ENCODE data around the gene LENG9. TPM values are rescaled to one million over a fixed set of nuclear protein-coding genes. Genes with fewer than 3 reads are reported as not detected.
A peak's percentile ranks its signal among the peaks of the same experiment; 100 is the strongest.

Gene LENG9
- total and polyA plus RNA-seq, 2 of the 13 experiments (the other 11 are each of a cell fraction or from before 2014, with no cell fraction given), result 0.75 to 2.9 TPM

DNA sequence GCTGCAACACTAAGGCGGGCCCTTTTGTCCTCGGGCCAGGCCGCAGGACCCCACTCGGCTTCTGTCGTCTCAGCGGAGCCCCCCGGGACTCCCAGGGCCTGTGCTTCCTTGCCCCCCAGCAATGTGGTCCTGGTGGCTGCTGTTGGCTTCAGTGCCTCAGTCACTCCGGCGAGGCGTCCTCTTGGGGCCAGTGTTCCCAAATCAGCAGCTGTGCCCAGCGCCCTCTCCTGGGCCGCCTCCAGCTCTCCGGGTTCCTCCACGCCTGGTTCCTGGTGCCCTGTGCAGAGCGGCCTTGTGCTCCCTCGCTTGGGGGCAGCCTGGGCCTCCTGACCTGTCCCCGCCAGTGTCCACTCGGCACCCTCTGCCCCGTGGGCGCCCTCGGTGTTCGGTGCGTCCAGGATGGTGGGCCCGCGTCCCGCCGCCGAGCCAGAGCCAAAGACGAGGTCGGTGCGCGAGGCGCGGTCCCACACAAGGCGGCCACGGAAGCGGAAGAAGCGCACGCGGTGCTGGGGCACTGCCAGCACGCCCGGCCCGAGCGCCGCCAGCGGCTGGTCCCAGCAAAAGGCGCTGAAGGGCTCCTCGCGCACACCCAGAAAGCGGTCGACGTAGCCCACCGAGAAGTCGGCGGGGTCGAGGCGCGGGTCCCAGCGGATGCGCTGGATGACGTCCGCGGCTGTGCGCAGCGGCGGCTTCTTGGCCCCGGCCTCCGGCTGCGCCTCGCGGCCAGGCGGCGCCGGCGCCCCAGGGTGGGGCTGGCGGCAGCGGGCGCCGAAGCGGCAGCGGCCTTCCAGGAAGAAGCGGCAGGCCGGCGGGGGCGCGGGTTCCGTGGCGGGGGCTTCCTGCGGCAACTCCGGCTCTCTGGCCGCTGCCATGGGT is 685 bp downstream of the LENG9 start (continued):
- peak; percentile 58 for TF ChIP-seq ZNF263 (CRISPR knock-in tag; IDR thresholded peaks at IDR 0.05)
- TF ChIP-seq KLF9 (CRISPR knock-in tag; IDR thresholded peaks at IDR 0.05; ENCODE audit: low read depth), result no peak
- TF ChIP-seq, protein P1, sequence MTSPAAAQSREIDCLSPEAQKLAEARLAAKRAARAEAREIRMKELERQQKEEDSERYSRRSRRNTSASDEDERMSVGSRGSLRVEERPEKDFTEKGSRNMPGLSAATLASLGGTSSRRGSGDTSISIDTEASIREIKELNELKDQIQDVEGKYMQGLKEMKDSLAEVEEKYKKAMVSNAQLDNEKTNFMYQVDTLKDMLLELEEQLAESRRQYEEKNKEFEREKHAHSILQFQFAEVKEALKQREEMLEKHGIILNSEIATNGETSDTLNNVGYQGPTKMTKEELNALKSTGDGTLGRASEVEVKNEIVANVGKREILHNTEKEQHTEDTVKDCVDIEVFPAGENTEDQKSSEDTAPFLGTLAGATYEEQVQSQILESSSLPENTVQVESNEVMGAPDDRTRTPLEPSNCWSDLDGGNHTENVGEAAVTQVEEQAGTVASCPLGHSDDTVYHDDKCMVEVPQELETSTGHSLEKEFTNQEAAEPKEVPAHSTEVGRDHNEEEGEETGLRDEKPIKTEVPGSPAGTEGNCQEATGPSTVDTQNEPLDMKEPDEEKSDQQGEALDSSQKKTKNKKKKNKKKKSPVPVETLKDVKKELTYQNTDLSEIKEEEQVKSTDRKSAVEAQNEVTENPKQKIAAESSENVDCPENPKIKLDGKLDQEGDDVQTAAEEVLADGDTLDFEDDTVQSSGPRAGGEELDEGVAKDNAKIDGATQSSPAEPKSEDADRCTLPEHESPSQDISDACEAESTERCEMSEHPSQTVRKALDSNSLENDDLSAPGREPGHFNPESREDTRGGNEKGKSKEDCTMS (CRISPR knock-in tag; conservative IDR thresholded peaks at IDR 0.05), result no peak
- TF ChIP-seq ZFP62 (CRISPR knock-in tag; IDR thresholded peaks at IDR 0.05), result no peak
- TF ChIP-seq NFIB (CRISPR knock-in tag; IDR thresholded peaks at IDR 0.05; ENCODE audit: borderline replicate concordance), result peak; percentile 74; the same call in 1 of the 2 replicates
- no peak for TF ChIP-seq ZNF574 (CRISPR knock-in tag; IDR thresholded peaks at IDR 0.05)
- TF ChIP-seq, protein P2, sequence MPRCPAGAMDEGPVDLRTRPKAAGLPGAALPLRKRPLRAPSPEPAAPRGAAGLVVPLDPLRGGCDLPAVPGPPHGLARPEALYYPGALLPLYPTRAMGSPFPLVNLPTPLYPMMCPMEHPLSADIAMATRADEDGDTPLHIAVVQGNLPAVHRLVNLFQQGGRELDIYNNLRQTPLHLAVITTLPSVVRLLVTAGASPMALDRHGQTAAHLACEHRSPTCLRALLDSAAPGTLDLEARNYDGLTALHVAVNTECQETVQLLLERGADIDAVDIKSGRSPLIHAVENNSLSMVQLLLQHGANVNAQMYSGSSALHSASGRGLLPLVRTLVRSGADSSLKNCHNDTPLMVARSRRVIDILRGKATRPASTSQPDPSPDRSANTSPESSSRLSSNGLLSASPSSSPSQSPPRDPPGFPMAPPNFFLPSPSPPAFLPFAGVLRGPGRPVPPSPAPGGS (CRISPR knock-in tag; IDR thresholded peaks at IDR 0.05), result peak; percentile 17
- TF ChIP-seq ZNF674 (CRISPR knock-in tag; IDR thresholded peaks at IDR 0.05; ENCODE audit: low read depth), result peak; percentile 86
- no peak for TF ChIP-seq ZKSCAN8 (CRISPR knock-in tag; IDR thresholded peaks at IDR 0.05; ENCODE audit: borderline replicate concordance)
- peak; percentile 23 for TF ChIP-seq SPEN (CRISPR knock-in tag; IDR thresholded peaks at IDR 0.05; ENCODE audit: low read depth)
- TF ChIP-seq, protein P3, sequence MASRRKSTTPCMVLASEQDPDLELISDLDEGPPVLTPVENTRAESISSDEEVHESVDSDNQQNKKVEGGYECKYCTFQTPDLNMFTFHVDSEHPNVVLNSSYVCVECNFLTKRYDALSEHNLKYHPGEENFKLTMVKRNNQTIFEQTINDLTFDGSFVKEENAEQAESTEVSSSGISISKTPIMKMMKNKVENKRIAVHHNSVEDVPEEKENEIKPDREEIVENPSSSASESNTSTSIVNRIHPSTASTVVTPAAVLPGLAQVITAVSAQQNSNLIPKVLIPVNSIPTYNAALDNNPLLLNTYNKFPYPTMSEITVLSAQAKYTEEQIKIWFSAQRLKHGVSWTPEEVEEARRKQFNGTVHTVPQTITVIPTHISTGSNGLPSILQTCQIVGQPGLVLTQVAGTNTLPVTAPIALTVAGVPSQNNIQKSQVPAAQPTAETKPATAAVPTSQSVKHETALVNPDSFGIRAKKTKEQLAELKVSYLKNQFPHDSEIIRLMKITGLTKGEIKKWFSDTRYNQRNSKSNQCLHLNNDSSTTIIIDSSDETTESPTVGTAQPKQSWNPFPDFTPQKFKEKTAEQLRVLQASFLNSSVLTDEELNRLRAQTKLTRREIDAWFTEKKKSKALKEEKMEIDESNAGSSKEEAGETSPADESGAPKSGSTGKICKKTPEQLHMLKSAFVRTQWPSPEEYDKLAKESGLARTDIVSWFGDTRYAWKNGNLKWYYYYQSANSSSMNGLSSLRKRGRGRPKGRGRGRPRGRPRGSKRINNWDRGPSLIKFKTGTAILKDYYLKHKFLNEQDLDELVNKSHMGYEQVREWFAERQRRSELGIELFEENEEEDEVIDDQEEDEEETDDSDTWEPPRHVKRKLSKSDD (CRISPR knock-in tag; IDR thresholded peaks at IDR 0.05; ENCODE audit: low read depth), result 0 out of 2 replicates have a peak, but pooled peaks have one; percentile 66
- no peak for TF ChIP-seq ZZZ3 (CRISPR knock-in tag; IDR thresholded peaks at IDR 0.05; ENCODE audit: borderline replicate concordance)
- no peak; the same call in 1 of the 2 replicates for TF ChIP-seq CENPT (CRISPR knock-in tag; IDR thresholded peaks at IDR 0.05; ENCODE audit: low read depth)
- no peak; the same call in 1 of the 2 replicates for TF ChIP-seq STAT5B (CRISPR knock-in tag; IDR thresholded peaks at IDR 0.05)
- no peak; the same call in 1 of the 2 replicates for TF ChIP-seq MYPOP (CRISPR knock-in tag; IDR thresholded peaks at IDR 0.05)

Measured in HepG2 (cell line).